ENCODE data around the gene ZNF146.

Gene ZNF146

DNA sequence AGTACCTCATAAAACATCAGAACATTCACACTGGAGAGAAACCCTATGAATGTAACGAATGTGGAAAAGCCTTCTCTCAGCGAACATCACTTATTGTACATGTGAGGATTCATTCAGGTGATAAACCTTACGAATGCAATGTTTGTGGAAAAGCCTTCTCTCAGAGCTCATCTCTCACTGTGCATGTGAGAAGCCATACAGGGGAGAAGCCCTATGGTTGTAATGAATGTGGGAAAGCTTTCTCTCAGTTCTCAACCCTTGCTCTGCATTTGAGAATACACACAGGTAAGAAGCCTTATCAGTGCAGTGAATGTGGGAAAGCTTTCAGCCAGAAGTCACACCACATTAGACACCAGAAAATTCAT, 22.0 kb downstream of the ZNF146 start:
- peaks cover 10 to 28% of the 10 kb centered on the region in 2 donors for H3K9me3 ChIP-seq (ENCODE audit: control insufficient read depth in 1 of 2, low read length in 2 of 2)

GRCh38 chr19:36244066-36244465, 29.2 kb downstream of the ZNF146 start:
- peaks cover 0 to 13% of the 10 kb centered on the region in 2 donors for H3K4me1 ChIP-seq (ENCODE audit: control insufficient read depth in 1 of 2, insufficient read depth in 2 of 2, low read length in 2 of 2)
- H3K36me3 ChIP-seq (ENCODE audit: control insufficient read depth in 1 of 2, insufficient read depth in 2 of 2, low read length in 2 of 2) = peaks cover 0 to 4% of the 10 kb centered on the region in 2 donors
- no peak overlapping the region for H3K4me3 ChIP-seq (ENCODE audit: low read depth in 1 of 2, low read length in 2 of 2)
- no peaks in the 10 kb centered on the region for H3K9me3 ChIP-seq (ENCODE audit: control insufficient read depth in 1 of 2, low read length in 2 of 2)
- no peaks in the 10 kb centered on the region for H3K27me3 ChIP-seq (ENCODE audit: low read depth, low read length)
- H3K27ac ChIP-seq (ENCODE audit: low read length) = no peak overlapping the region

More for the DNA sequence above, 22.0 kb downstream of the ZNF146 start:
- Histone ChIP-seq H3K27ac (ENCODE audit: low read length) (no peak overlapping the region), H3K36me3 (ENCODE audit: control insufficient read depth in 1 of 2, insufficient read depth in 2 of 2, low read length in 2 of 2) (peaks cover 43 to 72% of the 10 kb centered on the region in 2 donors), H3K4me3 (ENCODE audit: low read depth in 1 of 2, low read length in 2 of 2) (peak overlapping the region in 1 of 2 donors; percentile 16), H3K27me3 (ENCODE audit: low read depth, low read length) (no peaks in the 10 kb centered on the region), H3K4me1 (ENCODE audit: control insufficient read depth in 1 of 2, insufficient read depth in 2 of 2, low read length in 2 of 2) (no peaks in the 10 kb centered on the region)

GRCh38 chr19:36245210-36246005, 30.5 kb downstream of the ZNF146 start:
- peak overlapping the region; percentile 37 to 72 for H3K4me3 ChIP-seq (ENCODE audit: low read depth in 1 of 2, low read length in 2 of 2)
- H3K36me3 ChIP-seq (ENCODE audit: control insufficient read depth in 1 of 2, insufficient read depth in 2 of 2, low read length in 2 of 2) = no peaks in the 10 kb centered on the region
- H3K9me3 ChIP-seq (ENCODE audit: control insufficient read depth in 1 of 2, low read length in 2 of 2) = no peaks in the 10 kb centered on the region
- H3K27me3 ChIP-seq (ENCODE audit: low read depth, low read length) = no peaks in the 10 kb centered on the region
- H3K27ac ChIP-seq (ENCODE audit: low read length) = no peak overlapping the region
- peaks cover 0 to 13% of the 10 kb centered on the region in 2 donors for H3K4me1 ChIP-seq (ENCODE audit: control insufficient read depth in 1 of 2, insufficient read depth in 2 of 2, low read length in 2 of 2)

DNA sequence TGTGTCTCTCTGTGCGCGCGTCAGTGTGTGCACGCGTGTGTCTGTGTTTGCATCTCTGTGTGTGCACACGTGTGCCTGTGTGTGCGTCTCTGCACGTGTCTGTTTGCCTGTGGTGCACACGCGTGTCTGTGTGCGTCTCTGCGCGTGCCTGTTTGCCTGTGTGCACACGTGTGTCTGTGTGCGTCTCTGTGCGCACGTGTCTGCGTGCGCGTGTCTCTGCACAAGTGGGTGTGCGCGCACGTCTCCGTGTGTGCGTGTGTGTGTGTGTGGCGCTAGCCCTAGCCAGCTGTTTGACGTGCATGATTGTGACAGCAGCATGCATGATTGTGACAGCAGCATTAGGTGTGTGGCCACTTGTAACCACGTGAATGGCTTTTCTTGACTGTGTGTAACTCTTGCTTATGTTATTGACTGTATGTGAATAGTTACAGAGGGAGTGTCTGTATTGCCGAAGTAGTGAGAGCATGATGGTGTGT, 31.1 kb downstream of the ZNF146 start:
- Histone ChIP-seq H3K36me3 (ENCODE audit: control insufficient read depth in 1 of 2, insufficient read depth in 2 of 2, low read length in 2 of 2) (no peaks in the 10 kb centered on the region), H3K4me1 (ENCODE audit: control insufficient read depth in 1 of 2, insufficient read depth in 2 of 2, low read length in 2 of 2) (peaks cover 0 to 13% of the 10 kb centered on the region in 2 donors), H3K27me3 (ENCODE audit: low read depth, low read length) (no peaks in the 10 kb centered on the region), H3K4me3 (ENCODE audit: low read depth in 1 of 2, low read length in 2 of 2) (peak overlapping the region; percentile 5 to 72), H3K27ac (ENCODE audit: low read length) (no peak overlapping the region), H3K9me3 (ENCODE audit: control insufficient read depth in 1 of 2, low read length in 2 of 2) (no peaks in the 10 kb centered on the region)

- H3K27ac ChIP-seq (ENCODE audit: low read length) = no peak overlapping the region
- no peaks in the 10 kb centered on the region for H3K4me1 ChIP-seq (ENCODE audit: control insufficient read depth in 1 of 2, insufficient read depth in 2 of 2, low read length in 2 of 2)
- no peak overlapping the region for H3K4me3 ChIP-seq (ENCODE audit: low read depth in 1 of 2, low read length in 2 of 2)
- H3K36me3 ChIP-seq (ENCODE audit: control insufficient read depth in 1 of 2, insufficient read depth in 2 of 2, low read length in 2 of 2) = no peaks in the 10 kb centered on the region
- no peaks in the 10 kb centered on the region for H3K27me3 ChIP-seq (ENCODE audit: low read depth, low read length)
- peaks cover 0 to 3% of the 10 kb centered on the region in 2 donors for H3K9me3 ChIP-seq (ENCODE audit: control insufficient read depth in 1 of 2, low read length in 2 of 2)
Observed at GRCh38 chr19:36252047-36252446, 37.1 kb downstream of the ZNF146 start.

- H3K9me3 ChIP-seq (ENCODE audit: control insufficient read depth in 1 of 2, low read length in 2 of 2) = peaks cover 0 to 3% of the 10 kb centered on the region in 2 donors
- no peaks in the 10 kb centered on the region for H3K27me3 ChIP-seq (ENCODE audit: low read depth, low read length)
Observed at GRCh38 chr19:36254848-36255247, 39.9 kb downstream of the ZNF146 start.

GRCh38 chr19:36255316-36255715, 40.4 kb downstream of the ZNF146 start:
- Histone ChIP-seq H3K27me3 (ENCODE audit: low read depth, low read length) (no peaks in the 10 kb centered on the region), H3K9me3 (ENCODE audit: control insufficient read depth in 1 of 2, low read length in 2 of 2) (peaks cover 0 to 3% of the 10 kb centered on the region in 2 donors), H3K4me3 (ENCODE audit: low read depth in 1 of 2, low read length in 2 of 2) (no peak overlapping the region), H3K36me3 (ENCODE audit: control insufficient read depth in 1 of 2, insufficient read depth in 2 of 2, low read length in 2 of 2) (no peaks in the 10 kb centered on the region), H3K27ac (ENCODE audit: low read length) (no peak overlapping the region), H3K4me1 (ENCODE audit: control insufficient read depth in 1 of 2, insufficient read depth in 2 of 2, low read length in 2 of 2) (no peaks in the 10 kb centered on the region)

More at GRCh38 chr19:36254848-36255247, 39.9 kb downstream of the ZNF146 start:
- H3K4me1 ChIP-seq (ENCODE audit: control insufficient read depth in 1 of 2, insufficient read depth in 2 of 2, low read length in 2 of 2) = no peaks in the 10 kb centered on the region
- H3K36me3 ChIP-seq (ENCODE audit: control insufficient read depth in 1 of 2, insufficient read depth in 2 of 2, low read length in 2 of 2) = no peaks in the 10 kb centered on the region
- no peak overlapping the region for H3K27ac ChIP-seq (ENCODE audit: low read length)
- no peak overlapping the region for H3K4me3 ChIP-seq (ENCODE audit: low read depth in 1 of 2, low read length in 2 of 2)

DNA sequence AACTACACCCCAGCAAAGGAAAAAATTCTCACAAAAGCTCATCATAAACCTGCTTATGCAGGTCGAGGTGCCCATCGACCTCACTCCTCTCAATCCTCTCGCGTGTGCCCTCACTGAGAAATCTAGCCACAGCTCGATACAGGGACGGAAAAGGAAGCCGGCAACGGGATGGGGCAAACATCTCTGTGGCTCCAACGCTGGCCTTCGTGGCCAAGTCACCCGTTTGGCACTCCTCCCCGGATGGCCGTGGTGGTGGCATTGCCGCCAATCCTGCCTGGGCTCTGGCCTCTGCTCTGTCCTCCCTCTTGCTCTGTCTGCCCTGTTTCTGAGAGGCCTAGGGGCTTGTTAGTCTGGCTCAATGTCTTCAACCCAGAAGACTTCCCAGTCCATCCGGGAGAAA, 41.2 kb downstream of the ZNF146 start:
- peaks cover 0 to 3% of the 10 kb centered on the region in 2 donors for H3K9me3 ChIP-seq (ENCODE audit: control insufficient read depth in 1 of 2, low read length in 2 of 2)
- no peak overlapping the region for H3K4me3 ChIP-seq (ENCODE audit: low read depth in 1 of 2, low read length in 2 of 2)
- H3K27me3 ChIP-seq (ENCODE audit: low read depth, low read length) = no peaks in the 10 kb centered on the region
- H3K4me1 ChIP-seq (ENCODE audit: control insufficient read depth in 1 of 2, insufficient read depth in 2 of 2, low read length in 2 of 2) = no peaks in the 10 kb centered on the region
- H3K27ac ChIP-seq (ENCODE audit: low read length) = no peak overlapping the region
- H3K36me3 ChIP-seq (ENCODE audit: control insufficient read depth in 1 of 2, insufficient read depth in 2 of 2, low read length in 2 of 2) = no peaks in the 10 kb centered on the region

DNA sequence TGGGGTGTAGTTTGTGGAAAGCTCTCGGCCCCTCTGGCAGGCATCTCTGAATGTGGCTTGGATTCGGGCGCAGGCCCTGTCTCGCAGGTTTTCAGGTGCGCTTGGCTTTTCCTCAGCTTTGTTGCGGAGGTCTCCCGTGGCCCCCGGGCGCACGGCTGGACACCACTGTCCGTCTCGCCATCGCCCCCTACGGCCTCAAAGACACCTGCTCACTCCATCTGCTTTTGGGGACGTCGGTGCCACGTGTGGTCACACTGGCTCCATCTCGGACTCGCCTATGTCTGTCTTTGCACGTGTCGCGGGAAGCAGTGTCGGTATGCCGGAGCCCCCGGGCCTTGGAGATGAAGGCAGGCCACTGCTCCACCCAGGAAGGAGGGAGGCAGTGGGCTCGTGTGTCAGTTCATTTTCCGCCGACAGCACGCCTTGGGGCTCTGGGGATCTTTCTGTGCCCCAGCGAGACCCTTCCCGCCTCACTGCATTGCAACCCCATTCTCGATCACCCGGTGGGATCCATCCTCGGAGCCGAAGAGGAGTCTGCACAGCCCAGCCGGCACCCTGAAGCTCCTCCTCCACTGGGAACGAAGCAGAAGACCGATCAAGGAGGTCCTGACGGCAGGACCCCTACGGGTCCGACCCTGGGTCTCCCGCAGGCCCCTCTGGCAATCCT, 42.1 kb downstream of the ZNF146 start:
- peaks cover 0 to 3% of the 10 kb centered on the region in 2 donors for H3K9me3 ChIP-seq (ENCODE audit: control insufficient read depth in 1 of 2, low read length in 2 of 2)
- H3K4me3 ChIP-seq (ENCODE audit: low read depth in 1 of 2, low read length in 2 of 2) = peak overlapping the region in 1 of 2 donors; percentile 70
- H3K36me3 ChIP-seq (ENCODE audit: control insufficient read depth in 1 of 2, insufficient read depth in 2 of 2, low read length in 2 of 2) = no peaks in the 10 kb centered on the region
- no peaks in the 10 kb centered on the region for H3K4me1 ChIP-seq (ENCODE audit: control insufficient read depth in 1 of 2, insufficient read depth in 2 of 2, low read length in 2 of 2)
- H3K27me3 ChIP-seq (ENCODE audit: low read depth, low read length) = no peaks in the 10 kb centered on the region
- H3K27ac ChIP-seq (ENCODE audit: low read length) = no peak overlapping the region

- no peak overlapping the region for H3K27ac ChIP-seq (ENCODE audit: low read length)
- H3K4me1 ChIP-seq (ENCODE audit: control insufficient read depth in 1 of 2, insufficient read depth in 2 of 2, low read length in 2 of 2) = no peaks in the 10 kb centered on the region
- H3K36me3 ChIP-seq (ENCODE audit: control insufficient read depth in 1 of 2, insufficient read depth in 2 of 2, low read length in 2 of 2) = no peaks in the 10 kb centered on the region
- no peaks in the 10 kb centered on the region for H3K27me3 ChIP-seq (ENCODE audit: low read depth, low read length)
- peaks cover 0 to 3% of the 10 kb centered on the region in 2 donors for H3K9me3 ChIP-seq (ENCODE audit: control insufficient read depth in 1 of 2, low read length in 2 of 2)
- H3K4me3 ChIP-seq (ENCODE audit: low read depth in 1 of 2, low read length in 2 of 2) = peak overlapping the region in 1 of 2 donors; percentile 70
Observed at GRCh38 chr19:36257520-36257876, 42.6 kb downstream of the ZNF146 start.

DNA sequence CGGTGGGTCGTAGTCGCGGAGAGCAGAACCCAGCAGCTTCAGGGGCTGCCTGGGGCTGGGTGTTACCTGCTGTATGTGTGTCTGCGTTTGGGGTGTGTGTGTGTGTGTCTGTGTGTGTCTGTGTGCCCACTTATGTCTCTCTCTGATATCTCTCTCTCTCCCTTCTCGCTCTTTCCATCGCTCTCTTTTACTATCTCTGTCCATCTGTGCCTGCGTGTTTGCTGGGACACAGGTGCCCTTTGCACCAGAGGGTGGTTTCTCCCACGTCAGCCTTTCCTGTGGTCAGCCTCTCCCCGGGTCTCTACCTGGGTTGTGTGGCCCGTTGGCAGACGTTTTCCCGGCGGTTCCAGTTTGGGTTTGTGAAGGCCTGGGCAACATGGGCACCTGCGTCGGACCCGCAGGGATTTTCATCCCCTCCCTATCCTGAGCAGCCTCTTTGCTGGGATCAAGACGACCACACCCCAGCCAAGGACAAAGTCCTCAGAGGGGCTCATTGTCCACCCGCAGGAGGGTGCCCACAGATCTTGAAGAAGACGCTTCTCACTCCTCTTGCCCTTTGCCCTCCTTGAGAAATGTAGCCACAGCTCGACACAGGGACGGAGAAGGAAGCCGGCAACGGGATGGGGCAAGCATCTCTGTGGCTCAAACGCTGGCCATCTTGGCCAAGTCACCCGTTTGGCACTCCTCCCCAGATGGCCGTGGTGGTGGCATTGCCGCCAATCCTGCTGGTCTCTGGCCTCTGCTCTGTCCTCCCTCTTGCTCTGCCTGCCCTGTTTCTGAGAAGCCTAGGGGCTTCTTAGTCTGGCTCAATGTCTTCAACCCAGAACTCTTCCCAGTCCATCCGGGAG, 43.3 kb downstream of the ZNF146 start:
- Histone ChIP-seq H3K4me1 (ENCODE audit: control insufficient read depth in 1 of 2, insufficient read depth in 2 of 2, low read length in 2 of 2) (no peaks in the 10 kb centered on the region), H3K4me3 (ENCODE audit: low read depth in 1 of 2, low read length in 2 of 2) (peak overlapping the region in 1 of 2 donors; percentile 70), H3K9me3 (ENCODE audit: control insufficient read depth in 1 of 2, low read length in 2 of 2) (peaks cover 0 to 5% of the 10 kb centered on the region in 2 donors), H3K27ac (ENCODE audit: low read length) (no peak overlapping the region), H3K36me3 (ENCODE audit: control insufficient read depth in 1 of 2, insufficient read depth in 2 of 2, low read length in 2 of 2) (no peaks in the 10 kb centered on the region), H3K27me3 (ENCODE audit: low read depth, low read length) (no peaks in the 10 kb centered on the region)

All from muscle layer of duodenum (tissue), 2 donors.